A549 (cell line): ENCODE results near the gene EYA2.

Experiments used
- EP300 ChIP-seq, 2 experiments: fragments of >200 bp; sonication (Bioruptor Twin); formaldehyde crosslinking; IDR thresholded peaks; 2 replicates in 1 of 2; 3 replicates in 1 of 2; pipeline ENCODE4 v1.6.1; 2016 to 2017
- FOSL2 ChIP-seq, 2 experiments: fragments of 450-650 bp in 1 of 2; fragments of >200 bp in 1 of 2; sonication (Bioruptor Twin) in 1 of 2; formaldehyde crosslinking; IDR thresholded peaks; 2 replicates each; pipeline versions ENCODE4 v1.5.0 to v1.6.1; 2016 to 2020; ENCODE audit warnings: mild to moderate bottlenecking in 1 of 2, moderate library complexity in 1 of 2
- HDAC2 ChIP-seq: fragments of 200-600 bp; sonication (generic); IDR thresholded peaks from 2 replicates; pipeline ENCODE4 v1.6.1; 2016

- TF ChIP-seq HDAC2, result no peak
- no peak for TF ChIP-seq EP300 (IDR thresholded peaks at IDR 0.05)
- no peak for TF ChIP-seq FOSL2 (IDR thresholded peaks at IDR 0.05)
- TF ChIP-seq FOSL2 (CRISPR knock-in tag; IDR thresholded peaks at IDR 0.05), result no peak
Observed at GRCh38 chr20:46916258-46916603, 21.6 kb downstream of the EYA2 start.
